GM21381 (cell line): ENCODE results near the gene CYP21A2.
"Not testable (repeated sequence)": the region's sequence is repeated elsewhere in the genome, so short reads cannot be mapped to it uniquely, and the experiment has no call there.

Experiments used
- ATAC-seq: cut with Tn5 transposase; IDR thresholded peaks from one replicate; pipeline ENCODE4 v1.9.1; 2021; ENCODE audit warnings: mild to moderate bottlenecking, moderate library complexity; ENCODE audit not compliant: unreplicated experiment

CYP21A2 gene

GRCh38 chr6:32029553-32029952 is 8.7 kb upstream of the CYP21A2 start:
- not testable (repeated sequence) for ATAC-seq

GRCh38 chr6:32035283-32036013 is 2.8 kb upstream of the CYP21A2 start:
- ATAC-seq, result not testable (repeated sequence)

GRCh38 chr6:32037136-32037535 is 1.1 kb upstream of the CYP21A2 start:
- not testable (repeated sequence) for ATAC-seq

- ATAC-seq, result not testable (repeated sequence)
Measured at GRCh38 chr6:32038878-32039277, 663 bp downstream of the CYP21A2 start.

- not testable (repeated sequence) for ATAC-seq
Measured at GRCh38 chr6:32039321-32040274, 1.4 kb downstream of the CYP21A2 start.

GRCh38 chr6:32040299-32041049 is 2.3 kb downstream of the CYP21A2 start:
- ATAC-seq, result not testable (repeated sequence)

- not testable (repeated sequence) for ATAC-seq
Measured at GRCh38 chr6:32041050-32041321, 2.8 kb downstream of the CYP21A2 start.

GRCh38 chr6:32041385-32041784 is 3.2 kb downstream of the CYP21A2 start:
- not testable (repeated sequence) for ATAC-seq

GRCh38 chr6:32042276-32042675 is 4.1 kb downstream of the CYP21A2 start:
- ATAC-seq, result not testable (repeated sequence)

GRCh38 chr6:32043589-32044380 is 5.6 kb downstream of the CYP21A2 start:
- not testable (repeated sequence) for ATAC-seq

GRCh38 chr6:32044916-32045315 is 6.7 kb downstream of the CYP21A2 start:
- not testable (repeated sequence) for ATAC-seq

GRCh38 chr6:32045811-32046449 is 7.7 kb downstream of the CYP21A2 start:
- ATAC-seq, result no peak

GRCh38 chr6:32046450-32047083 is 8.4 kb downstream of the CYP21A2 start:
- no peak for ATAC-seq

GRCh38 chr6:32047084-32047478 is 8.9 kb downstream of the CYP21A2 start:
- ATAC-seq, result no peak

- no peak for ATAC-seq
Measured at GRCh38 chr6:32047539-32047854, 9.3 kb downstream of the CYP21A2 start.

GRCh38 chr6:32047855-32048766 is 9.9 kb downstream of the CYP21A2 start:
- ATAC-seq, result no peak

GRCh38 chr6:32049149-32049548 is 10.9 kb downstream of the CYP21A2 start:
- ATAC-seq, result not testable (repeated sequence)

GRCh38 chr6:32049736-32050135 is 11.5 kb downstream of the CYP21A2 start:
- not testable (repeated sequence) for ATAC-seq

- ATAC-seq, result no peak
Measured at GRCh38 chr6:32050562-32050961, 12.3 kb downstream of the CYP21A2 start.
